IPS-15b (cell line): ENCODE data around the gene CDS2.
"Not testable (repeated sequence)": the region's sequence is repeated elsewhere in the genome, so short reads cannot be mapped to it uniquely, and the experiment has no call there.

Source experiments
- H3K27me3 ChIP-seq: one replicate; pipeline ENCODE4 v1.6.1; 2013; ENCODE audit warnings: low read length; ENCODE audit not compliant: control insufficient read depth, insufficient read depth
- H3K36me3 ChIP-seq: one replicate; pipeline ENCODE4 v1.6.1; 2013; ENCODE audit warnings: low read length; ENCODE audit not compliant: control insufficient read depth, insufficient read depth
- H3K4me1 ChIP-seq: one replicate; pipeline ENCODE4 v1.6.1; 2013; ENCODE audit warnings: mild to moderate bottlenecking, low read length; ENCODE audit not compliant: control insufficient read depth, insufficient read depth
- H3K4me3 ChIP-seq: one replicate; pipeline ENCODE4 v1.5.1; 2013; ENCODE audit warnings: low read depth, low read length
- H3K9ac ChIP-seq: one replicate; pipeline ENCODE4 v1.6.1; 2013; ENCODE audit warnings: low read depth, mild to moderate bottlenecking, low read length
- H3K9me3 ChIP-seq: one replicate; pipeline ENCODE4 v1.6.1; 2013; ENCODE audit warnings: mild to moderate bottlenecking, low read length; ENCODE audit not compliant: control insufficient read depth, insufficient read depth

The CDS2 gene

GRCh38 chr20:5096463-5096862 is 30.3 kb upstream of the CDS2 start:
- H3K9ac ChIP-seq: no peak overlapping the region
- H3K4me3 ChIP-seq: no peak overlapping the region
- no peaks in the 10 kb centered on the region for H3K9me3 ChIP-seq
- peaks cover 8% of the 10 kb centered on the region for H3K36me3 ChIP-seq
- H3K27me3 ChIP-seq: no peaks in the 10 kb centered on the region
- no peaks in the 10 kb centered on the region for H3K4me1 ChIP-seq

- H3K4me1 ChIP-seq, H3K4me3 ChIP-seq, H3K36me3 ChIP-seq, H3K9me3 ChIP-seq, H3K27me3 ChIP-seq, H3K9ac ChIP-seq: not testable (repeated sequence)
Measured at GRCh38 chr20:5099009-5099408, 27.8 kb upstream of the CDS2 start.

GRCh38 chr20:5099909-5100308 is 26.9 kb upstream of the CDS2 start:
- not testable (repeated sequence) for H3K36me3 ChIP-seq, H3K4me1 ChIP-seq, H3K9ac ChIP-seq, H3K4me3 ChIP-seq, H3K9me3 ChIP-seq, H3K27me3 ChIP-seq

GRCh38 chr20:5100684-5101347 is 26.0 kb upstream of the CDS2 start:
- peaks cover 10% of the 10 kb centered on the region for H3K36me3 ChIP-seq
- no peaks in the 10 kb centered on the region for H3K27me3 ChIP-seq
- no peaks in the 10 kb centered on the region for H3K9me3 ChIP-seq

GRCh38 chr20:5104479-5104878 is 22.3 kb upstream of the CDS2 start:
- no peaks in the 10 kb centered on the region for H3K9me3 ChIP-seq
- H3K36me3 ChIP-seq: peaks cover 16% of the 10 kb centered on the region
- no peaks in the 10 kb centered on the region for H3K4me1 ChIP-seq
- no peak overlapping the region for H3K9ac ChIP-seq
- H3K27me3 ChIP-seq: no peaks in the 10 kb centered on the region
- H3K4me3 ChIP-seq: no peak overlapping the region

More at GRCh38 chr20:5100684-5101347, 26.0 kb upstream of the CDS2 start:
- Histone ChIP-seq H3K4me3 (no peak overlapping the region), H3K9ac (no peak overlapping the region), H3K4me1 (no peaks in the 10 kb centered on the region)

- Histone ChIP-seq H3K27me3 (no peaks in the 10 kb centered on the region), H3K9ac (no peak overlapping the region), H3K9me3 (no peaks in the 10 kb centered on the region), H3K36me3 (peaks cover 20% of the 10 kb centered on the region), H3K4me1 (no peaks in the 10 kb centered on the region), H3K4me3 (no peak overlapping the region)
Measured at GRCh38 chr20:5109276-5109675, 17.5 kb upstream of the CDS2 start.

GRCh38 chr20:5113615-5113986 is 13.2 kb upstream of the CDS2 start:
- peak overlapping the region; percentile 99 for H3K4me3 ChIP-seq
- peaks cover 29% of the 10 kb centered on the region for H3K36me3 ChIP-seq
- no peaks in the 10 kb centered on the region for H3K4me1 ChIP-seq
- no peaks in the 10 kb centered on the region for H3K9me3 ChIP-seq
- no peaks in the 10 kb centered on the region for H3K27me3 ChIP-seq
- peak overlapping the region; percentile 90 for H3K9ac ChIP-seq

GRCh38 chr20:5114403-5114802 is 12.4 kb upstream of the CDS2 start:
- no peaks in the 10 kb centered on the region for H3K9me3 ChIP-seq
- no peak overlapping the region for H3K4me3 ChIP-seq
- no peak overlapping the region for H3K9ac ChIP-seq
- H3K36me3 ChIP-seq: peaks cover 26% of the 10 kb centered on the region
- H3K4me1 ChIP-seq: no peaks in the 10 kb centered on the region
- H3K27me3 ChIP-seq: no peaks in the 10 kb centered on the region

GRCh38 chr20:5116875-5117274 is 9.9 kb upstream of the CDS2 start:
- H3K27me3 ChIP-seq: no peaks in the 10 kb centered on the region
- H3K9ac ChIP-seq: no peak overlapping the region
- no peak overlapping the region for H3K4me3 ChIP-seq
- H3K9me3 ChIP-seq: no peaks in the 10 kb centered on the region
- H3K4me1 ChIP-seq: no peaks in the 10 kb centered on the region
- H3K36me3 ChIP-seq: peaks cover 25% of the 10 kb centered on the region

GRCh38 chr20:5118220-5119142 is 8.3 kb upstream of the CDS2 start:
- Histone ChIP-seq H3K27me3 (no peaks in the 10 kb centered on the region), H3K9ac (peak overlapping the region; percentile 100), H3K9me3 (no peaks in the 10 kb centered on the region), H3K4me1 (no peaks in the 10 kb centered on the region), H3K36me3 (peaks cover 25% of the 10 kb centered on the region), H3K4me3 (peak overlapping the region; percentile 100)

GRCh38 chr20:5119143-5119434 is 7.7 kb upstream of the CDS2 start:
- H3K36me3 ChIP-seq: peaks cover 24% of the 10 kb centered on the region

More at GRCh38 chr20:5119143-5119434, 7.7 kb upstream of the CDS2 start:
- H3K9me3 ChIP-seq: no peaks in the 10 kb centered on the region
- peak overlapping the region; percentile 100 for H3K4me3 ChIP-seq
- no peaks in the 10 kb centered on the region for H3K4me1 ChIP-seq
- H3K27me3 ChIP-seq: no peaks in the 10 kb centered on the region
- peak overlapping the region; percentile 100 for H3K9ac ChIP-seq
